ENCODE measurements around the gene SLC38A5.

GRCh38 chrX:48497871-48498270 lies 27.8 kb upstream of the SLC38A5 start:
- TF ChIP-seq ZKSCAN1 (IDR thresholded peaks at IDR 0.05; ENCODE audit: low read length) (no peak), PREB (CRISPR knock-in tag; IDR thresholded peaks at IDR 0.05) (no peak), TOPORS (CRISPR knock-in tag; IDR thresholded peaks at IDR 0.05) (no peak), GATAD2A (CRISPR knock-in tag; IDR thresholded peaks at IDR 0.05) (no peak), ZNF616 (CRISPR knock-in tag; IDR thresholded peaks at IDR 0.05; ENCODE audit: low read depth) (no peak), RFXANK (CRISPR knock-in tag; IDR thresholded peaks at IDR 0.05) (no peak), EZH2 (conservative IDR thresholded peaks at IDR 0.05; ENCODE audit: low read depth, low read length) (no peak), ZNF543 (CRISPR knock-in tag; IDR thresholded peaks at IDR 0.05) (no peak)

Data from HepG2 (cell line).